Measurements from ENCODE around the gene CCDC126. TPM values are rescaled to one million over a fixed set of nuclear protein-coding genes. Genes with fewer than 3 reads are reported as not detected.
"Not testable (repeated sequence)": the region's sequence is repeated elsewhere in the genome, so short reads cannot be mapped to it uniquely, and the experiment has no call there.

The CCDC126 gene
- total RNA-seq, 1 donor, result 12.3 TPM

DNA sequence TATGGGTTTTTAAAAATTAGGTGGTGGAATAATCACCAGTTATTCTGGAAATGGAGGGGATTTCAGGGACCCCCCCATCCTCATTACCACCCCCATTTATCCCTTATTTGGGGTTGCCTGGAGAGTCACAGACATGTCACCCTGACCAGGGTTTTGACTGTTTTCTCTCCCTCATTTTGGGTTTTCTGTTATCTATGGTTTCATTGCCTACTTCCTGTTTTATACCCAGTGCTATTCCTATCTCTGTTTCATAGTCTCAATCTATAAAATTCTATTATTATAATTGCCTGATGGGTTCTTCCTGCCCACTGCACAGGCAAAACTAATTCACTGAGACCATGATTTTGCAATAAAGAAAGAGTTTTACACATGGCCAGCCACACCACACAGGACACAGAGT is 66.9 kb downstream of the CCDC126 start:
- H3K79me2 ChIP-seq (ENCODE audit: insufficient read depth, low read length), result no peaks in the 10 kb centered on the region

DNA sequence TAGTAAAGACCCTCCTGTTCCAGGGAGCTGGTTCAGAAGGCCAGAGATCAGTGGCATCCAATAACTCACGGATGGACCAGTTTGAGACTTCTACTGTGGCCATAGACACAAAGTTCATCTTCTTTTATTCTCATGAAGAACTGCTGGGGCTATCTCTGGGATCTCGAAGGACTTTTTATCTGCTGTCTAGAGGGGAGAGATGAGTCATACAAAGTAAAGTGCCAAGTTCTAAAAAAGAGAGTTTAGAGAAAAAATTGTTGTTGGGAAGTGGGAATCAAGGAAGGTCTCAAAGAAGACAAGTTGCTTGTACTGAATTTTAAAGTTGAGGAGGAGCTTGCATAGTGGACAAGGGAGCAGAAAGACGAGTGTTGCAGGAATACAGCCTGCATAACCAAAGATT is 74.9 kb downstream of the CCDC126 start:
- no peak for DNase-seq (ENCODE audit: insufficient read length, low spot score, missing footprints)

More for the DNA sequence above, 66.9 kb downstream of the CCDC126 start:
- no peaks in the 10 kb centered on the region for H3K36me3 ChIP-seq (ENCODE audit: insufficient read depth, low read length)
- H3K4me3 ChIP-seq (ENCODE audit: insufficient read depth, low read length), result no peak overlapping the region
- H3K4me1 ChIP-seq (ENCODE audit: insufficient read depth, low read length), result no peaks in the 10 kb centered on the region
- no peak for DNase-seq (ENCODE audit: insufficient read length, low spot score, missing footprints)
- no peaks in the 10 kb centered on the region for H4K20me1 ChIP-seq (ENCODE audit: insufficient read depth, low read length)
- no peak overlapping the region for H2AFZ ChIP-seq (ENCODE audit: low read length)
- TF ChIP-seq, protein P1, sequence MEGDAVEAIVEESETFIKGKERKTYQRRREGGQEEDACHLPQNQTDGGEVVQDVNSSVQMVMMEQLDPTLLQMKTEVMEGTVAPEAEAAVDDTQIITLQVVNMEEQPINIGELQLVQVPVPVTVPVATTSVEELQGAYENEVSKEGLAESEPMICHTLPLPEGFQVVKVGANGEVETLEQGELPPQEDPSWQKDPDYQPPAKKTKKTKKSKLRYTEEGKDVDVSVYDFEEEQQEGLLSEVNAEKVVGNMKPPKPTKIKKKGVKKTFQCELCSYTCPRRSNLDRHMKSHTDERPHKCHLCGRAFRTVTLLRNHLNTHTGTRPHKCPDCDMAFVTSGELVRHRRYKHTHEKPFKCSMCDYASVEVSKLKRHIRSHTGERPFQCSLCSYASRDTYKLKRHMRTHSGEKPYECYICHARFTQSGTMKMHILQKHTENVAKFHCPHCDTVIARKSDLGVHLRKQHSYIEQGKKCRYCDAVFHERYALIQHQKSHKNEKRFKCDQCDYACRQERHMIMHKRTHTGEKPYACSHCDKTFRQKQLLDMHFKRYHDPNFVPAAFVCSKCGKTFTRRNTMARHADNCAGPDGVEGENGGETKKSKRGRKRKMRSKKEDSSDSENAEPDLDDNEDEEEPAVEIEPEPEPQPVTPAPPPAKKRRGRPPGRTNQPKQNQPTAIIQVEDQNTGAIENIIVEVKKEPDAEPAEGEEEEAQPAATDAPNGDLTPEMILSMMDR (IDR thresholded peaks at IDR 0.05; ENCODE audit: extremely low read depth, low read depth, low read length), result no peak
- H3K27me3 ChIP-seq (ENCODE audit: insufficient read depth, low read length), result no peaks in the 10 kb centered on the region
- no peak overlapping the region for H3K27ac ChIP-seq (ENCODE audit: low read depth, low read length)
- no peak overlapping the region for H3K4me2 ChIP-seq (ENCODE audit: insufficient read depth, low read length)
- no peaks in the 10 kb centered on the region for H3K9me3 ChIP-seq (ENCODE audit: low read depth, low read length)

DNA sequence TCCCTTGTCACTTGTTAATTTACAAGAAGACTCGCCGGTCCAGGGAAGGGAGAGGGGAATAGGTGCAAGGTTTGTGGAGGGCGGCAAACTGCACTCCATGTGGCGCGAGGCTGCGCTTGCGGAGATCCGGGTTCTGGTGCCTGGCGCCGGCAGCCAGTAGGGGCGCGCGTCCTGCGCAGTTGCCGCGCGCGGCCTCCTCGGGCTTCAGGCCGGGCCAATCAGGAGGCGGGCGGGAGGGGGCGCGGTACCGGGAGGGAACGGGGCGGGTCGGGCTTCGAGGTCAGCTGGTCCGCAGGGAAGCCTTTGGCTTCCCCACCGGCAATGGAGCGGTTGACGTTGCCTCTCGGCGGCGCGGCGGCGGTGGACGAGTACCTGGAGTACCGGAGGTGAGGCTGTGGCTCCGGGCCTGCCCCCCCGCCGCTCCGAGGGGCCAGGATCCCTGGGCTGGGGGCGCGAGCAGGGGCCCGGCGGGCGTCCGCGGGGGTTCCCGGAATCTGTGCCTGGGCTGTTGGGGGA is 82.8 kb downstream of the CCDC126 start, which contains the start of gene FAM221A:
TSS of gene FAM221A (plus strand) at position 302 of the 516 bp plus-strand sequence. CDS start at position 322, 20 bp downstream.
- Histone ChIP-seq H3K79me2 (ENCODE audit: insufficient read depth, low read length) (no peaks in the 10 kb centered on the region), H3K4me2 (ENCODE audit: insufficient read depth, low read length) (peak within 1 kb of the TSS; percentile 97), H4K20me1 (ENCODE audit: insufficient read depth, low read length) (no peaks in the 10 kb centered on the region), H2AFZ (ENCODE audit: low read length) (peak within 1 kb of the TSS; percentile 98), H3K27ac (ENCODE audit: low read depth, low read length) (no peak within 1 kb of the TSS), H3K4me1 (ENCODE audit: insufficient read depth, low read length) (no peaks in the 10 kb centered on the region), H3K27me3 (ENCODE audit: insufficient read depth, low read length) (no peaks in the 10 kb centered on the region), H3K9me3 (ENCODE audit: low read depth, low read length) (no peaks in the 10 kb centered on the region), H3K36me3 (ENCODE audit: insufficient read depth, low read length) (no peaks in the 10 kb centered on the region), H3K4me3 (ENCODE audit: insufficient read depth, low read length) (peak within 1 kb of the TSS; percentile 77)
- DNase-seq (ENCODE audit: insufficient read length, low spot score, missing footprints), result peak; percentile 90
- TF ChIP-seq, protein P1 (IDR thresholded peaks at IDR 0.05; ENCODE audit: extremely low read depth, low read depth, low read length), result peak; percentile 48

More for the DNA sequence above, 74.9 kb downstream of the CCDC126 start:
- H3K4me1 ChIP-seq (ENCODE audit: insufficient read depth, low read length), result no peaks in the 10 kb centered on the region
- H3K36me3 ChIP-seq (ENCODE audit: insufficient read depth, low read length), result no peaks in the 10 kb centered on the region
- no peak overlapping the region for H3K4me2 ChIP-seq (ENCODE audit: insufficient read depth, low read length)
- H3K27me3 ChIP-seq (ENCODE audit: insufficient read depth, low read length), result no peaks in the 10 kb centered on the region
- no peak overlapping the region for H3K27ac ChIP-seq (ENCODE audit: low read depth, low read length)
- TF ChIP-seq, protein P1 (IDR thresholded peaks at IDR 0.05; ENCODE audit: extremely low read depth, low read depth, low read length), result no peak
- no peaks in the 10 kb centered on the region for H4K20me1 ChIP-seq (ENCODE audit: insufficient read depth, low read length)
- H2AFZ ChIP-seq (ENCODE audit: low read length), result no peak overlapping the region
- no peaks in the 10 kb centered on the region for H3K9me3 ChIP-seq (ENCODE audit: low read depth, low read length)
- no peak overlapping the region for H3K4me3 ChIP-seq (ENCODE audit: insufficient read depth, low read length)
- H3K79me2 ChIP-seq (ENCODE audit: insufficient read depth, low read length), result no peaks in the 10 kb centered on the region

DNA sequence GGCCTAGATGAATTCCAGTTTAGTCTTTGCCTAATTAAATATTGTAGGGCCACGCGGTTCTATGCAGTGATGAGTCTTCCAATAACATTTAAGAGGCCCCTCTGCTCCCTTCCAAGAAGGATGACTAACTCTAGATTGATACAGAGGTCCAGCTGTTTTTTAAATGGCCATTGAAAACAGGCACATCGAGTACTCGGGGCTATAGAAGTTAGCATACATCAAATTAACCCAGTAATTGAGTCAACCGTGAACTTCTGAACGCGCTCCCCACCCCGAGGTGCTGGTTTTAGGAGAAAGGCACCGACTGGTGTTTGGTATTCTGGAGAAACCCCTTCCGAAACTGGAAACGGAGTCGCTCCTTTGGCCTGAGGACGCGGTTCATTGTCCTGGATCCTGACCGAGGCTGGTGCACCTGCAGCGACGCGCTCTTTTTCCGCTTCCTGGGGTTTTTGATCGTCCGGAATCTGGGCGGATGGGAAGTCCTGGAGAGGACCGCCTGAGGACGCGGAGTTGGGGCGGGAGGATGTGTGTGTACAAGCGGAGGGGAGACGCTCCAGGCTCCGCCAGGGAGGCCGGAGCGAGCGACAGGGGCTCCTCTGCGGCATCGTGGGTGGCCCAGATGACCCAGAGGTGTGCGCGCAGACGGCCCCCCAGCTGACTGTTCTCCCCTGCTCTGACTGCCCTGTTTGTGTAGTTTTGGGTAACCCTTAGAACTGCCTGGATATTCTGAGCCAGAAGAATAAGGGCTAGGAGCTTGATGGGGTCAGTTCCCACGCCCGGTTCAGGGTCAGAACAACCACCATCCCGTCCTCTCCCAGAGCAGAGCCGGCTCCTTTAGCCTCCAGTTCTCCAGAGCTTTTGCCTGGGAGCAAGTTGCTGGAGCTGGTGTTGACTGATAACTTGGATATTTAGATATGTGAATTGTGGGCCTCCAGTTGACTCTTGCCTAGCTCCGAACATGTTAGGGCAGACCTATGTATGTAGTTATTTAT is 83.5 kb downstream of the CCDC126 start:
- DNase-seq (ENCODE audit: insufficient read length, low spot score, missing footprints), result peak; percentile 83
- TF ChIP-seq, protein P1 (IDR thresholded peaks at IDR 0.05; ENCODE audit: extremely low read depth, low read depth, low read length), result no peak
- H3K4me1 ChIP-seq (ENCODE audit: insufficient read depth, low read length), result no peaks in the 10 kb centered on the region
- peak overlapping the region; percentile 98 for H2AFZ ChIP-seq (ENCODE audit: low read length)
- peak overlapping the region; percentile 97 for H3K4me2 ChIP-seq (ENCODE audit: insufficient read depth, low read length)
- no peaks in the 10 kb centered on the region for H3K79me2 ChIP-seq (ENCODE audit: insufficient read depth, low read length)
- no peaks in the 10 kb centered on the region for H3K27me3 ChIP-seq (ENCODE audit: insufficient read depth, low read length)
- H4K20me1 ChIP-seq (ENCODE audit: insufficient read depth, low read length), result no peaks in the 10 kb centered on the region
- H3K4me3 ChIP-seq (ENCODE audit: insufficient read depth, low read length), result peak overlapping the region; percentile 77
- H3K27ac ChIP-seq (ENCODE audit: low read depth, low read length), result no peak overlapping the region
- H3K9me3 ChIP-seq (ENCODE audit: low read depth, low read length), result no peaks in the 10 kb centered on the region
- no peaks in the 10 kb centered on the region for H3K36me3 ChIP-seq (ENCODE audit: insufficient read depth, low read length)

DNA sequence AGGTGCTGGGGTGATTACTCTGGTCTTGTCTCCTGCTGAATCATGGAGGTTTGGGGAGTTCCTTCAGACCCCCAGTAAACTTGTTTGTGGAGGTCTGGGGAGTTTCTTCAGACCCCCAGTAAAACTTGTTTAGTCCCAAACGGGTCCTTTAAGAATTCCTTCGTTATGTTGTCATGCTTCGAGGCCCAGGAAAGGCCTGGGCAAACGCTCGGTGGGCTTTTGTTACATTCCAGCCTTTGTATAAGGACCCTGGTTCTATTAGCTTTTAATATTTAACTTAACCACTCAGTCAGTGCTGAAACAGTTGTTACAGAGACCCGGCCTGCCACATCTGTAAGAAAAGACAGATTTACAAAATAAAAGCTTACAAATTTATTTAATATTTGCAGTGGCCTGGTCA is 86.9 kb downstream of the CCDC126 start:
- DNase-seq (ENCODE audit: insufficient read length, low spot score, missing footprints); H3K27ac ChIP-seq (ENCODE audit: low read depth, low read length); H3K4me3 ChIP-seq (ENCODE audit: insufficient read depth, low read length): not testable (repeated sequence)

More for the DNA sequence above, 86.9 kb downstream of the CCDC126 start:
- not testable (repeated sequence) for H3K27me3 ChIP-seq (ENCODE audit: insufficient read depth, low read length); H3K4me1 ChIP-seq (ENCODE audit: insufficient read depth, low read length); H3K4me2 ChIP-seq (ENCODE audit: insufficient read depth, low read length); H4K20me1 ChIP-seq (ENCODE audit: insufficient read depth, low read length); H3K9me3 ChIP-seq (ENCODE audit: low read depth, low read length); H3K79me2 ChIP-seq (ENCODE audit: insufficient read depth, low read length); H3K36me3 ChIP-seq (ENCODE audit: insufficient read depth, low read length); H2AFZ ChIP-seq (ENCODE audit: low read length)
